Tibial nerve (tissue), 4 donors: ENCODE data around the gene EPHA6. TPM values are rescaled to one million over a fixed set of nuclear protein-coding genes. Genes with fewer than 3 reads are reported as not detected.
"Not testable (repeated sequence)": the region's sequence is repeated elsewhere in the genome, so short reads cannot be mapped to it uniquely, and the experiment has no call there.

ENCODE experiments used
- DNase-seq, 2 donors: peaks; one replicate each; pipeline ENCODE4 v3.0.0-alpha.2; 2019; ENCODE audit warnings: low spot score in 2 of 2
- H3K27ac ChIP-seq, 4 donors: fragments of 200-600 bp; sonication (generic) in 3 of 4; one replicate each; pipeline ENCODE4 v1.5.1; 2017 to 2019; ENCODE audit warnings: mild to moderate bottlenecking in 1 of 4
- H3K27me3 ChIP-seq, 2 donors: fragments of 200-600 bp; sonication (generic) in 1 of 2; one replicate each; pipeline versions ENCODE4 v1.5.1 to v1.6.0; 2017 to 2019
- H3K36me3 ChIP-seq, 3 donors: fragments of 200-600 bp; sonication (generic); one replicate each; pipeline ENCODE4 v1.5.1; 2018 to 2019
- H3K4me1 ChIP-seq, 4 donors: fragments of 200-600 bp; sonication (generic) in 3 of 4; one replicate each; pipeline ENCODE4 v1.5.1; 2017 to 2019
- H3K4me3 ChIP-seq, 4 donors: fragments of 200-600 bp; sonication (generic) in 3 of 4; one replicate each; pipeline ENCODE4 v1.5.1; 2017 to 2019; ENCODE audit warnings: mild to moderate bottlenecking in 1 of 4, moderate library complexity in 1 of 4
- H3K9me3 ChIP-seq, 4 donors: fragments of 200-600 bp; sonication (generic) in 3 of 4; one replicate each; pipeline ENCODE4 v1.5.1; 2017 to 2019
- EP300 ChIP-seq, 2 donors: sonication (generic); formaldehyde crosslinking; IDR thresholded peaks; one replicate each; pipeline ENCODE4 v1.6.1; 2017; ENCODE audit warnings: antibody characterized with exemption in 2 of 2, mild to moderate bottlenecking in 1 of 2
- POLR2A ChIP-seq, 2 donors: fragments of 450-650 bp; IDR thresholded peaks; one replicate each; pipeline ENCODE4 v1.6.1; 2017; ENCODE audit warnings: antibody characterized with exemption in 2 of 2, mild to moderate bottlenecking in 2 of 2, moderate library complexity in 2 of 2
- WGBS, 2 donors: methylation state at CpG; one replicate each; pipeline ENCODE4 v1.1.5; 2018; 5-methylcytosine and 5-hydroxymethylcytosine counted together
- total RNA-seq, 4 donors: library from RNA; depleted of rRNA; stranded (reverse); fragments of >200 nt; gene quantifications; one replicate each; pipeline ENCODE4 v1.1.0, GENCODE V29; 2016
- TF ChIP-seq, protein P1 (sequence below), 5 experiments: fragments of 200-600 bp in 3 of 5; fragments of 450-650 bp in 2 of 5; sonication (generic) in 3 of 5; IDR thresholded peaks; one replicate each; pipeline ENCODE4 v1.5.1; 2016 to 2019; ENCODE audit warnings: antibody characterized with exemption in 5 of 5, mild to moderate bottlenecking in 3 of 5, moderate library complexity in 2 of 5

The EPHA6 gene
- total RNA-seq, 4 donors from 2014 or later, result 0.30 to 1.3 (median 0.61) TPM

DNA sequence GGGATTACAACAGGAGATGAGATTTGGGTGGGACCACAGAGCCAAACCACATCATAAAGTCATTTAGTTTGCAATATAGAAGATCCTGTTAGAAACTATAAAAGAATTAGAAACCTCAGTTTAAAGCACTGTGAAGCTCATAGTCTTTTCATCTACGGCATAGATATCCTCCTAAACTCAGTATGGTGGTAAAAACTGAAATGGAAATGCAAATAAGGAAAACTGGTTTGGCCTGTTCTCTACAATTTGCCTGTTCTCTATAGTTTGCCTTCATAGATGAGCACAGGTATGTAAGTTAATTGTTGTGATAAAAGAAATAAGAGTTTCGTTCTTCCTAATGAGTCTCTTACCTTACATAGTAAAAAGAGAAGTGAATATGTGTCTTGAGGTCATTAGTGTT, 618.5 kb downstream of the EPHA6 start:
- Histone ChIP-seq H3K27ac (no peak overlapping the region), H3K9me3 (no peaks in the 10 kb centered on the region)
- 78 to 79% methylated on average over 2 of the region's 2 CpGs for WGBS, 2 donors

GRCh38 chr3:97438131-97438530, 623.7 kb downstream of the EPHA6 start:
- no peak for DNase-seq
- TF ChIP-seq EP300 (IDR thresholded peaks at IDR 0.05), result no peak
- 73 to 81% methylated on average over 1 of the region's 1 CpG for WGBS, 2 donors
- Histone ChIP-seq H3K27ac (no peak overlapping the region), H3K9me3 (no peaks in the 10 kb centered on the region), H3K4me1 (no peaks in the 10 kb centered on the region), H3K4me3 (no peak overlapping the region), H3K27me3 (no peaks in the 10 kb centered on the region), H3K36me3 (no peaks in the 10 kb centered on the region)

More for the DNA sequence above, 618.5 kb downstream of the EPHA6 start:
- Histone ChIP-seq H3K4me1 (no peaks in the 10 kb centered on the region), H3K27me3 (no peaks in the 10 kb centered on the region), H3K36me3 (no peaks in the 10 kb centered on the region), H3K4me3 (no peak overlapping the region)
- TF ChIP-seq, protein P1, sequence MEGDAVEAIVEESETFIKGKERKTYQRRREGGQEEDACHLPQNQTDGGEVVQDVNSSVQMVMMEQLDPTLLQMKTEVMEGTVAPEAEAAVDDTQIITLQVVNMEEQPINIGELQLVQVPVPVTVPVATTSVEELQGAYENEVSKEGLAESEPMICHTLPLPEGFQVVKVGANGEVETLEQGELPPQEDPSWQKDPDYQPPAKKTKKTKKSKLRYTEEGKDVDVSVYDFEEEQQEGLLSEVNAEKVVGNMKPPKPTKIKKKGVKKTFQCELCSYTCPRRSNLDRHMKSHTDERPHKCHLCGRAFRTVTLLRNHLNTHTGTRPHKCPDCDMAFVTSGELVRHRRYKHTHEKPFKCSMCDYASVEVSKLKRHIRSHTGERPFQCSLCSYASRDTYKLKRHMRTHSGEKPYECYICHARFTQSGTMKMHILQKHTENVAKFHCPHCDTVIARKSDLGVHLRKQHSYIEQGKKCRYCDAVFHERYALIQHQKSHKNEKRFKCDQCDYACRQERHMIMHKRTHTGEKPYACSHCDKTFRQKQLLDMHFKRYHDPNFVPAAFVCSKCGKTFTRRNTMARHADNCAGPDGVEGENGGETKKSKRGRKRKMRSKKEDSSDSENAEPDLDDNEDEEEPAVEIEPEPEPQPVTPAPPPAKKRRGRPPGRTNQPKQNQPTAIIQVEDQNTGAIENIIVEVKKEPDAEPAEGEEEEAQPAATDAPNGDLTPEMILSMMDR (IDR thresholded peaks at IDR 0.05), result no peak
- TF ChIP-seq POLR2A (IDR thresholded peaks at IDR 0.05), result no peak
- no peak for TF ChIP-seq EP300 (IDR thresholded peaks at IDR 0.05)
- no peak for DNase-seq

DNA sequence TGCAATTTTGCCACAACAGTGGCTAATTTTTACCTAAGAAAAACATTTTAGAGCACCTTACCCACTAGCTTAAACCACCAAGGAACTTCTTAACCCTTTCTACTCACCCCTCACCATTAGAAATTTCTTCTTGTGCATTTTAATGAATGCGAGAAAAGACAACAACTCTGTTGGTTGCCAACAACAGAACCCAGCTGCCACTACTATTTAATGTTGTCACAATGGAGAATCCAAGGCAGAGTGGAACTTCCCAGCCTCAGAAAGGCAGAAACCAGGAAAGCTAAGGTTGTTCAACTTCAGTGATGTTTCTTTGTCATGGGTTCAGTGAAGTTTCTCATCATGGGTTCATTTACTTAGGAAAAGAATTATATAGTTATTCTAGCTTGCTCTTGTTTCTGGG, 625.0 kb downstream of the EPHA6 start:
- no peak for DNase-seq
- Histone ChIP-seq H3K4me1 (no peaks in the 10 kb centered on the region), H3K27ac (no peak overlapping the region), H3K4me3 (no peak overlapping the region), H3K9me3 (no peaks in the 10 kb centered on the region), H3K36me3 (no peaks in the 10 kb centered on the region), H3K27me3 (no peaks in the 10 kb centered on the region)
- WGBS, 2 donors, result 88 to 89% methylated on average over 1 of the region's 1 CpG
- TF ChIP-seq, protein P1 (IDR thresholded peaks at IDR 0.05), result no peak
- TF ChIP-seq EP300 (IDR thresholded peaks at IDR 0.05) (no peak), POLR2A (IDR thresholded peaks at IDR 0.05) (no peak)

- Histone ChIP-seq H3K27me3 (no peaks in the 10 kb centered on the region), H3K4me3 (no peak overlapping the region), H3K36me3 (no peaks in the 10 kb centered on the region), H3K27ac (no peak overlapping the region), H3K9me3 (no peaks in the 10 kb centered on the region), H3K4me1 (no peaks in the 10 kb centered on the region)
- no peak for DNase-seq
- 24 to 29% methylated on average over 1 of the region's 1 CpG for WGBS, 2 donors
- TF ChIP-seq EP300 (IDR thresholded peaks at IDR 0.05) (no peak), POLR2A (IDR thresholded peaks at IDR 0.05) (no peak)
- TF ChIP-seq, protein P1 (IDR thresholded peaks at IDR 0.05), result no peak
These were observed 649.6 kb downstream of the EPHA6 start for GRCh38 chr3:97464035-97464434.

GRCh38 chr3:97470481-97470880, 656.1 kb downstream of the EPHA6 start:
- 43 to 58% methylated on average over 2 of the region's 2 CpGs for WGBS, 2 donors
- no peaks in the 10 kb centered on the region for H3K27me3 ChIP-seq
- H3K27ac ChIP-seq, result no peak overlapping the region
- no peak overlapping the region for H3K4me3 ChIP-seq
- no peak for TF ChIP-seq POLR2A (IDR thresholded peaks at IDR 0.05)
- TF ChIP-seq, protein P1 (IDR thresholded peaks at IDR 0.05), result no peak
- no peak for TF ChIP-seq EP300 (IDR thresholded peaks at IDR 0.05)
- no peak for DNase-seq
- no peaks in the 10 kb centered on the region for H3K4me1 ChIP-seq
- no peaks in the 10 kb centered on the region for H3K9me3 ChIP-seq
- no peaks in the 10 kb centered on the region for H3K36me3 ChIP-seq

DNA sequence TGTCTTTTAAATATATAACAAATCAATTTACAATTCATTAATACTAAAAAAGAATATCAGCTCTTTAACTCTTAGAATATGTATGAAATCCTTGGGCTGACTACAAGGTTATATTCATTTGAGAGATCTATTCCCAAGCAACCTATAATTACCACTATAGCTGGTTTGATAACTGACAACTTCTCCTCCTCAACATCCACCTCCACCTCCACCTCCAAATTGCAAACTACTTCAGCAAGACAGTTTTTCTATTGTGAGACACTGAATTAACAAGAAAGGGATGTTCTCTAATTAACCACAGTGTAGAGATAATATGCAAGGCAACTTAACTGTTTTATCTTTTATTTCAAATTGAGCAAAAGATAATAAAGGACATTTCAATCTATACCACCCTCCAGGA, 665.3 kb downstream of the EPHA6 start:
- H3K9me3 ChIP-seq, result no peaks in the 10 kb centered on the region
- no peak for DNase-seq
- H3K4me1 ChIP-seq, result no peaks in the 10 kb centered on the region
- H3K36me3 ChIP-seq, result no peaks in the 10 kb centered on the region
- TF ChIP-seq, protein P1 (IDR thresholded peaks at IDR 0.05), result no peak
- no peak for TF ChIP-seq POLR2A (IDR thresholded peaks at IDR 0.05)
- TF ChIP-seq EP300 (IDR thresholded peaks at IDR 0.05), result no peak
- H3K27ac ChIP-seq, result no peak overlapping the region
- no peaks in the 10 kb centered on the region for H3K27me3 ChIP-seq
- H3K4me3 ChIP-seq, result no peak overlapping the region

DNA sequence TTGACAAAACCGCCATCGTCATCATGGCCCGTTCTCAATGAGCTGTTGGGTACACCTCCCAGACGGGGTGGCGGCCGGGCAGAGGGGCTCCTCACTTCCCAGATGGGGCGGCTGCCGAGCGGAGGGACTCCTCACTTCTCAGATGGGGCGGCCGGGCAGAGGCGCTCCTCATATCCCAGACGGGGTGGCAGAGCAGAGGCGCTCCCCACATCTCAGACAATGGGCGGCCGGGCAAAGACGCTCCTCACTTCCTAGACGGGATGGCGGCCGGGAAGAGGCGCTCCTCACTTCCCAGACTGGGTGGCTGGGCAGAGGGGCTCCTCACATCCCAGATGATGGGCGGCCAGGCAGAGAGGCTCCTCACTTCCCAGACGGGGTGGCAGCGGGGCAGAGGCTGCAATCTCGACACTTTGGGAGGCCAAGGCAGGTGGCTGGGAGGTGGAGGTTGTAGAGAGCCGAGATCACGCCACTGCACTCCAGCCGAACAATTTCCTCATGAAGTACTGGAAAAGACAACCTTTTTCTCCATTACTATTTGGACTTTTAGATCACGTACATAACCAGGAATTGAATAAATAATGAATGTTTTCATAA, 666.4 kb downstream of the EPHA6 start:
- H3K36me3 ChIP-seq, DNase-seq, H3K9me3 ChIP-seq, H3K27ac ChIP-seq, H3K4me3 ChIP-seq, H3K4me1 ChIP-seq, H3K27me3 ChIP-seq: not testable (repeated sequence)
- 95 to 98% methylated on average over 26 to 29 of the region's 29 CpGs for WGBS, 2 donors
